HK-2 (cell line): ENCODE measurements around the gene FLRT2.

Experiments
- DNase-seq: peaks from one replicate; pipeline ENCODE4 v3.0.0-alpha.2; 2018; ENCODE audit not compliant: unreplicated experiment

The FLRT2 gene

DNA sequence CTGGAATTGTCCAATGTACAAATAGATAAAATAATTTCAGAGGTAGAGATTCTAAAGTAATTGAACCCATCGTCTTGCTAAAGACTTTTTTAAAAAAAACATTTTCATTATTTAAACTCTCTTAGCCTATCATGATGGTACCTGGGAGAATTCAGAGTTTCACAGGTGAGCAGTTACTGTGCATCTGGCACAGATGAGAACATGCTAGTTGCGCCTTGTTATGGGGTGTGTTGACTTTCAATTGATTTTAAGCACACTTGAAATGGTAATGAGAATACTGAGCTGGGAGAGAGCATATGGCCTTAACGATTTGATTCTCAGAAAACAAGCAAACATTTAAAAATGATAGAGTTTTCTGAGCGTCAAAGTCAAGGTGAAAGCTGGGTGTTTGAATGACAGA is 66.6 kb downstream of the FLRT2 start:
- no peak for DNase-seq

DNA sequence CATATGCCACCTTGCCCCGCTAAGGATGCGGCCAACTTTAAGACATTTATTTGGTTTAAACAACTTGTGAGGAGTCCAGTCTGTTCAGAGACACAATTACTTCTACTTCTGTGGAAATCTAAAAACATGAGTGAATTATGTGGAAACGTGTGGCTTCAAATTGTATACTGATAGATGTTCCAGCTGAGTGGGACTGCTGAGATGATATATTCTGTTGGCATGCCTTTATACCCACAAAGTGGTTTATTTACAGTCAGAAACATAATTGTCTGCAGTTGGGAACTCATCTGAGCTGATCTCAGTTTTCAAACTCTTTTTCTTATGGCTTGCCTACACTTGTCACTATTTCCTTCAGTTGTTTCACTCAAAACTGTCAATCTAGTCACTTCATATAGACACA is 67.8 kb downstream of the FLRT2 start:
- no peak for DNase-seq

DNA sequence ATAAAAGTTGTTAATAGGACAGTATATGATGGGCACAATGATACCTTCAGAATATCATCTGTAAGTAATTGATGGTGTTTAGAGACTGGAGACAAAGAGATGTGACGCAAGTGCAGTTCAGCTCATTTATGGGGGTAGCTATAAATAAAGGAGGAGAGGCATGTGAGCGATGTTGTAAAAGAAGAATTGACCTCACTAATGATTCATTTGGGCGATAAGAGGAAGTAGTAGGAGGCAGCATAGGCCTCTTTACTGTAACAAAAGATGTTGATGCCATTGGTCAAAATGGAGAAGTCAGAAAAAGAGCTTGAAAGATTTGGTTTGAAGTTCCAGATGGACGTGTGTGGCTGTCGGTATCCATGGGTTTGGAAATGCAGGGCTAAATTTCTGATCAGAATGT is 70.0 kb downstream of the FLRT2 start:
- DNase-seq = no peak

DNA sequence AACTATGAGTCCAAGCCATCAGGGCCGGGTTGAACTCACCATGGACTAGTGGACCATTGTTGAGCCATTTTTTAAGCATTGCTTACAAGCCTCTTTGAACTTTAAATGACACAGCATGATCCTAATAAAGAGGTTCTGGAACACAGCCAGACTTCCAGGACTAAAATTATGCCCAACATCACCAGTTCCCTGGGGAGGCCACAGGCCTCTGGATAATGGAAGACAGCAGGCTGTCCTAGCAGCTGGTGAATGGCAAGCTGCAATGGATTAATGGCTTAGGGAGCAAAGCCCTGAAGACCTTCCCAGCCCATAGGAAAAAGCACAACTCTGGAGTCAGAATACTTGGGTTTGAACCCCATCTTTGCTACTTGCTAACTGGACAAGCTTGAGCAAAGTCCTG is 71.3 kb downstream of the FLRT2 start:
- no peak for DNase-seq

GRCh38 chr14:85601690-85602089 is 71.7 kb downstream of the FLRT2 start:
- DNase-seq = no peak

GRCh38 chr14:85602345-85602744 is 72.4 kb downstream of the FLRT2 start:
- DNase-seq = no peak

DNA sequence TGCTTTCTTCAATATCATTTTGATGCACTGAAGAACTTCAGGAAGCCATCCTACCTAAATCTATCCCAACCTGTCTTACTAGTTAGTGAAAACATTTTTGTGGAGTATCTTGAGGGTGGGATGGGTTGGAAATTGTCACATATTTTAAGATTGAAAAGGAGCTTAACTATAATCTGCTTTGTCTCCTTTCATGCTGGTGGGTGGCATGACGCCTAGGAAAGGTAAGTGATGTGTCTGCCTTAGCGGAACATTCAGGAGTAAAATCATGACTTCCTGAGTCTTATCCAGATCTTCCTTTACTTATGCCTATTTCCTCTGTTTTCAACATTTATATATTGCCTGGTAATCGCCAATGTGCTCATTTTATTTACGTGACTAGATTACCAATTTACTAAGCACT is 74.1 kb downstream of the FLRT2 start:
- no peak for DNase-seq

- DNase-seq = no peak
These were observed 74.8 kb downstream of the FLRT2 start for GRCh38 chr14:85604714-85605113.

GRCh38 chr14:85607651-85608081 is 77.7 kb downstream of the FLRT2 start:
- DNase-seq = peak; percentile 10

- DNase-seq = no peak
These were observed 83.6 kb downstream of the FLRT2 start for GRCh38 chr14:85613496-85613895.

DNA sequence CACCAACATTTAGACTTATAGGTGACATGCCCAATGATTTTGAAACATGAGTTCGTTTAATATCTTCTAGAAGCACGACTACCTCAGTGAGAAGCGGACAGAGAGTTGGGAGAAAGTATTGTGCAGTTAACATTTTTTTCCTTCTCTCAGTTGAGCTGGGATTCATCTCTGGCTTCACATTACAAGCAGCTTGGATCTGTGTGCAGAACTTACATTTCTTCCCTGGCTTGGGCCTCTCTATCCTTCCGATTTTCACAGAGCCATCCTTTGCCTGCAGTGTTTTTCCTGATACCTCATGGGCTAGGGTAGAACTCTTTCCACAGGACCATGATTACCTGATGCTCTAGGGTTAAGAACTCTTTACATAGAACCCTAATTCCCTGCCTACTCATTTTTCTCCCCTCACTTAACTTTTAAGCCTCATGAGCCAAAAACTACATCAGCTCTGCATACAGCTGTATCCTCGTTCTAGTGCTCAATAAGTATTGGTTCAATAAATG is 86.5 kb downstream of the FLRT2 start:
- DNase-seq = no peak

GRCh38 chr14:85616886-85617285 is 86.9 kb downstream of the FLRT2 start:
- no peak for DNase-seq

DNA sequence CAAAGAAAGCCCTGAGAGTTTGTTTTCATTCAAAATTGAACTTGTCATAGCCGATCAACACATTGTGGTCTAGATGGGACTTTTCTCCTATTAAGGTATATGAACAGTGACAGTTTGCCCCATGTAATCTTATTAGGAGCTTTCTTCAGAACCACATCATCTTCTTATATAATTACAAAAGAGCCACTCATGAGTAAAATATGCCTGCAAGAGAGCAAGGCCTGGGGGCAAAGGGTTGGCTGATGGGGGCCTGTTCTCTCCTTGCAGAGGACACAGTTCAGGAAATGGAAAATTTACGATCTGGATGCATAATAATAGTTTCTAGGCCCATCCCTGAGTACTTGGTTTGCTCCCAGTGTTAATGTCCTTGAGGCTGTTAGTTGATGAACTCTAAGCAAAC is 87.8 kb downstream of the FLRT2 start:
- DNase-seq = no peak

DNA sequence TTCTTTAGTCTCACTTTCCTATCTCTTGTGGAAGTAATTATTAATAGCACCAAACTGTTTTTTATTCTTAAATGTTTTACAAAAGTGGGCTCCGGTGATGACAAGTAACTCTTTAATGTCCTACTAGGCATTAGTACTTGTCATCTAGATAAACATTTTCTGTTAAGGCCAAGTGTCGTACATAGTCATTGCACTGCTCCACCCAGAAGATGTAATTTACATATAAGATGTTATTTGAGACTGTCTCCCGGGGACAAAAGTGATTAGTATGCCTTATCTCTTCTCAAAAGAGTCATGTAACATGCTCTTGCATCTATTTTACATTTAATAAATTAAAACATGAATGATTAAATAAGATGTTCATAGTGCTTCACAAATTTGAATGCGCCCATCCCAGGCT is 88.4 kb downstream of the FLRT2 start:
- no peak for DNase-seq

DNA sequence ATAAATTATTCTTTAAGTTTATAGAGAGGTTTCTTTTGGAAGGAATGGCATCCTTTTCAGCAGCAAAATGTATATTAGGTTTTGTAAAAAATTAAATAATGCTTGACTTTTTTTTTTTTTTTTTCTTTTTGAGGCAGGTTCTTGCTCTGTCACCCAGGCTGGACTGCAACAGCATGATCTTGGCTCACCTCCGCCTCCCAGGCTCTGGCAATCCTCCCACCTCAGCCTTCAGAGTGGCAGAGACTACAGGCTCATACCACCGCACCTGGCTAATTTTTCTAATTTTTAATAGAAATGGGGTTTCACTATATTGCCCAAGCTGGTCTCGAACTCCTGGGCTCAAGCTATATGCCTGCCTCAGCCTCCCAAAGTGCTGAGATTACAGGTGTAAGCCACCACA is 89.0 kb downstream of the FLRT2 start:
- DNase-seq = no peak

DNA sequence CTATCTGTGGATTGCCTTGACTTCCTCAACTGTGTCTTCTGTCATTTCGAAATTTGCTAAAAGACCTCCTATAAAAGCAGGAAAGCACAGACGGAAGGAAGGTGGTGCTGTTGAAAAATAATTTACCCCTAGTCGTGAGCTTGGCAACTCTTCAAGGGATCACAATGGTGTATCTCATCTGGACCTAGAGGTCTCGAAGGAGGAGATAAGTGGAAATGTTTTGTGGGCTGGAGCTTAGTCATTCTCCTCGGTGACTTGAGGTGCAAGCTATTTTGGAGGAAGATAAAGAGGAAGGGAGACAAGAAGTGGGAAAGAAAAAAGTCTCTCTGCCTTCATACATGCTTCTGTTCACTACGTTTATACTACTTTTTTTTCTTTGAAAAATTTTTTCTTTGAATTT is 89.9 kb downstream of the FLRT2 start:
- no peak for DNase-seq

DNA sequence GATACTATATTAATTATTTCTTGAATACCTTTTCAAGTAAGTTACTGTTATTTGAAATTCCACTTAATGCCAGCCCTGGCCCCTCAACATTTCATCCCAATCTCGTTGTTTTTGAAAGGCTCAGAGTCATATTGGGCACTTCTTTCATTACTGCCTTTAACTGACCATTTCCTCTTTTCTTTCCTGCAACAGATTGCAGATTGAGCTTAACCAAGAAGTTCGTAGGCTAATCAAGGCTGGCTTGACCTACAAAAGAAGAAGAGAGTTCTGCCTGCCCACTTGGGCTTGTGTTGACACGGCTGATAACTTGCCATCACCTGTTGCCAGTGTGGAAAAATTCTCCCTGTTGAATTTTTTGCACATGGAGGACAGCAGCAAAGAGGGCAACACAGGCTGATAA is 91.0 kb downstream of the FLRT2 start:
- no peak for DNase-seq

DNA sequence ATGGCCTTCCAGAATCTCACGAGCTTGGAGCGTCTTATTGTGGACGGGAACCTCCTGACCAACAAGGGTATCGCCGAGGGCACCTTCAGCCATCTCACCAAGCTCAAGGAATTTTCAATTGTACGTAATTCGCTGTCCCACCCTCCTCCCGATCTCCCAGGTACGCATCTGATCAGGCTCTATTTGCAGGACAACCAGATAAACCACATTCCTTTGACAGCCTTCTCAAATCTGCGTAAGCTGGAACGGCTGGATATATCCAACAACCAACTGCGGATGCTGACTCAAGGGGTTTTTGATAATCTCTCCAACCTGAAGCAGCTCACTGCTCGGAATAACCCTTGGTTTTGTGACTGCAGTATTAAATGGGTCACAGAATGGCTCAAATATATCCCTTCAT is 92.2 kb downstream of the FLRT2 start:
- DNase-seq = no peak

DNA sequence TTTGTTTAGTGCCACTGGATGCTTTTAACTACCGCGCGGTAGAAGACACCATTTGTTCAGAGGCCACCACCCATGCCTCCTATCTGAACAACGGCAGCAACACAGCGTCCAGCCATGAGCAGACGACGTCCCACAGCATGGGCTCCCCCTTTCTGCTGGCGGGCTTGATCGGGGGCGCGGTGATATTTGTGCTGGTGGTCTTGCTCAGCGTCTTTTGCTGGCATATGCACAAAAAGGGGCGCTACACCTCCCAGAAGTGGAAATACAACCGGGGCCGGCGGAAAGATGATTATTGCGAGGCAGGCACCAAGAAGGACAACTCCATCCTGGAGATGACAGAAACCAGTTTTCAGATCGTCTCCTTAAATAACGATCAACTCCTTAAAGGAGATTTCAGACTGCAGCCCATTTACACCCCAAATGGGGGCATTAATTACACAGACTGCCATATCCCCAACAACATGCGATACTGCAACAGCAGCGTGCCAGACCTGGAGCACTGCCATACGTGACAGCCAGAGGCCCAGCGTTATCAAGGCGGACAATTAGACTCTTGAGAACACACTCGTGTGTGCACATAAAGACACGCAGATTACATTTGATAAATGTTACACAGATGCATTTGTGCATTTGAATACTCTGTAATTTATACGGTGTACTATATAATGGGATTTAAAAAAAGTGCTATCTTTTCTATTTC is 93.2 kb downstream of the FLRT2 start:
- no peak for DNase-seq

DNA sequence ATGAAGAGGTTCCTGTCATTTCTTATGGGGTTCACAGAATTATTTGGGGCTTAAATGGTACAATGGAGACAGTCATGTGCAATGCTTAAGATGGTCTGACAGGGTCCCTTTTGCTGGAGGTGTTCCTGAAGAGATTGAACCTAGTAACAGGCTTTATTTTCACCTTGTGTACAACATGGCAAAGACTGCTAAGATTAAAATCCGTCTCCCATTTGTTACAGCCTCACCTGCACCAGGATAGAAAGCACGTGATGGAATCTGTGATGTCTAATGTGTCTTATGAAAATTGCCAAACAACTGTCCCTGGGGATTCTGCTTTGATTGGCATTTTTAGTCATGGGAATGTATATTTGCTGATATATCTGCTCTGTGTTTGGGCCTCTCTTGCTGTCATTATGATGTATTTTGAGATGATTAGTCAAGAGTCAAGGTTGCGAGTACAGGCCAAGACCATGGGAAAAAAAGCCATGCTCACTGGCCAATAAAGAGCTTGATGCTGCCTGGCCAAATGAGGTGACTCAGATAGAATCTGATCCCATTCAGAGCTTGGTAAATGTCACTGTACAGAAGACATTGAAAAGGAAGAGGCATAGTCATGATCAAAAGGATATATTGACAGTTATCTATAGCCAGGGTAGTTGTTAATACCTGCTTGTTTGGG is 96.1 kb downstream of the FLRT2 start:
- no peak for DNase-seq

DNA sequence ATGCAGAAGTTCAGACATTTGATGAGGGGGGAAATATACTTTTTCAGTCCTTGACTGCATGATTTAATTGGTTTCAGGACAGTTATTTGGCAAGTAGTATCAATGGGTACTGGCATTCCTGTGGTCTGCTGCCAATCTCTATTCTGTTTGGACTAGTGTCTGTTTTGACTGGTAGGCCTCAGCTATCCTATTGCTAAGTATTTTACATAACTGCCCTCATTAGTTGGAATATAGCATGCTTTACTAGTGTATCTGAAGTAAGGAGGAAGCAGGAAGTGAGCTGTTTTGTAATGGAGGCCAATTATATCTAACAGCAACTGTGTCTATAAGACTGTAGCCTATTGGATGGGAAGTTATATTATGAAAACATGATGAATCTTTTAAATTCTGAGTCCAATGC is 104.3 kb downstream of the FLRT2 start:
- no peak for DNase-seq

DNA sequence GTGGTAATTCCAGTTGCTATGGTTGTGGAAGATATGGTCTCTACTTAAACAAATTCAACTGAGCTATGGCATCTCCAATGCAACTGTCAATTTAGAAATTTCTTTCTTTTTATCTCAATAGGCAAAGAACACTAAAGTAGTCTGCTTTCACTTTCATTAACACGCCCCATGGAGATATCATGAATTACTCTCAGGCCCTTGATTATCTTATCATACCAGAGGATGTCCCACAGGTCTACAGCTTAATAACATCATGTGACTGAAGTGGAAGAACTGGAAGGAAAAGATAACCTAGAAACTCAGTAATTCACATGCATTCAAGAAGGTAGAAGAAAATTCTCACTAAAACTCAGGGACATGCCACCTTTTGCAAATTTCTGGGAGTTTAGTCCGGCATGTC is 114.3 kb downstream of the FLRT2 start:
- DNase-seq = no peak

DNA sequence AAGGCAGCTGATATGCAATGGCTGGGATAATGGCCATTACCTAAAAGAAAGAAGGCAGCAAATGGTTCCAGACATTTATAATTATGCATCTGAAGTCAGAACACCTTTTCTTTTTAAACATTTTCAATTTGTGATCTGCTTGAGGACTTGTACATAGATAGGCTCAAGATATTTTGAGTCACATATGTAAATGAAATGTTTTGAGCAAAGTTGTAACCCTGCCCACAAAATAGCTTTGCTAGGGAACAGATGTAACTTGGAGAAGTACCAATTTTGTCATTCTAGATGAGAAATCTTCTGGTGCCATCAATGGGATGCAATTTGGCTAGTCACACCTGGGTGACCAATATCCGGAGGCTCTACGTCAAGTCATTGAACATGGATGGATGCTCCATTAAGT is 123.1 kb downstream of the FLRT2 start:
- DNase-seq = no peak
